NCI-H524 treated with DMSO at 0.1 percent for 48 hours (cell line): ENCODE data around the gene RAP2A.

Source experiments
- DNase-seq: peaks from one replicate; lab custom pipeline; 2025; lab: John Stamatoyannopoulos, UW

Gene RAP2A

GRCh38 chr13:97422118-97423054 is 11.6 kb upstream of the RAP2A start:
- no peak for DNase-seq

- no peak for DNase-seq
Observed at GRCh38 chr13:97423300-97424045, 10.5 kb upstream of the RAP2A start.

DNA sequence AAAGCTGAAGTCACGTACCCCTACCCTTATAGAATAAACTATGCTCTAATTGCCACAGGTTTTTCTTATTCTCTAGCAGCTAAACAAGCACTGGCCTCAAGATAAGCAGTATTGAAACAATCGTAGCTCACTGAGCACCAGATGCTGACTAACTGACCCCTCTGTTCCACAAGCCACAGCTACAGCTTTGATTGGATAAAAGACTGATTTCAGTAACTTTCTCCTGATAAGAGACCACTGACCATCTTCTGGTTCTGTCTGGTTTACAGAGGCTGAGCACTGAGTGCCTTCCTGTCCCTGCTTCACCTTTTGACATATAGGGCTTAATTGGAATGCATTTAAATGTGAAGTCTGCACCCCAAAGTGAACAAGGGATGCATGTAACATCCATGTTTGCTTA is 8.4 kb upstream of the RAP2A start:
- DNase-seq, result no peak

GRCh38 chr13:97426695-97427094 is 7.3 kb upstream of the RAP2A start:
- DNase-seq, result no peak

DNA sequence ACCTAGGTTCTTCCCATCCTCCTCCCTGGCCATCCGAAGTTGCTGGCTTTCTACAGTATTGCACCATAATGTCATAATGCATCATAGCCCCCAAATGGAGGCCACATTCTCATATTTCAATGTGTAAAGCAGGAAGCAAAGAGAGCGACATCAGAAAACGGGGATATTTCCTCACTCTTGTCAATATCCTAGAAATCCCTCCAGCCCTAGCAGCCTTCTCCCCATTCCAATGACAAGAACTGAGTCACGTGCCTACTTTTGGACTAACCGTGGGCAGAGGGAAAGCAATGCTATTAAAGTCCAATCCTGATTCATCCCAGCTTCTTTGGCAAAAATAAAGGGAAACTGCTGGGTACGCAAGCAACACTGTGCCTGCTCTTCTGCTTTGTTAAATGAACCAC is 4.3 kb upstream of the RAP2A start:
- DNase-seq, result peak; percentile 42

DNA sequence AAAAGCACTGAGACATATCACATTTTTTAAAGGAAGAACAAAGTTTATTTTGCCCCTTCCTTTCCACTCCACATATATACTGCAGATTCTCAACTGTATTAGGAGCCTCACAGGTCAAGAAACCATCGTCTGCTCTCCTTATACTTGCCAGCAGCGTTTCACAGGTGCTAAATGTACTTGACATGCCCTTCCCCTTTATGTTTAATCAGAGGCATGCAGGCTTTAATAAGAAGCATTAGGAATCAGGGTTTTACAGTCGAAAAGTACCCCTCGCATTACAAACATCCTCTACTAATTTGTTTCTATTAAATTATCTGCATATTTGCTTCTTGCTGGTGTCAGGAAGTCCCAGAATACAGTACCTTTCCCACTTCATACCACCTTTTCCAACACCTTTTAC is 3.7 kb upstream of the RAP2A start:
- no peak for DNase-seq

- no peak for DNase-seq
Observed at GRCh38 chr13:97431171-97431764, 2.7 kb upstream of the RAP2A start.

DNA sequence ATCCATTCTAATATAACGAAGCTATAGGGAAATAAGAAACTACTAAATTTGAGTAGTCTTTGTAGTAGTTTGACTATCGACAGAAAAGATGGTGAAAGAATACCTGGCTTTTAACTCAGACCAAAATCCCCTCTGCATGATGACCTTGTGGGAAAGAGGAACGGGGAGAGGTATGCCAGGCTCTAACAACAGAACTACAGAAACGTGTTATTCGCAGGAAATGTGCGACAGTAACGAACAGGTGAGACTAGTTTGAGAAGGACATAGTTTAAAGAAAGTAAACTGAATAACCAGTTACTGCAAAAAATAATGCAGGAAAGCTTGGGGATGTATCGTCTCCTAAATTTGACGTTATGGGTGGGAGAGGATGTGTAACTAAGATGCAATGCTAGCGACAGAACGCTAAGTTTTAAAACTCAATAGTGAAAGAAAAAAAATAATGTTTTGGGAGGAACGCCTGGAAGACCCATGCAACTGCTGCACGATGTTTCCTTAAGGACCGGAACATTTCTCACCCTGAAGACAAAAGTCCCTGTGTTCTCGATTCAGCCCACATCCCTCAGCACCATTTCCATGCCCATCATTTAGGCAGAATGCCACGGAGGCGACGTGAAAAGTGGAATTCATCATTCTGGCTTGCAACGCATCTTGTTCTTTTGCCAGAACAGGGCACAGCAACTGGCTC is 1.6 kb upstream of the RAP2A start:
- no peak for DNase-seq

DNA sequence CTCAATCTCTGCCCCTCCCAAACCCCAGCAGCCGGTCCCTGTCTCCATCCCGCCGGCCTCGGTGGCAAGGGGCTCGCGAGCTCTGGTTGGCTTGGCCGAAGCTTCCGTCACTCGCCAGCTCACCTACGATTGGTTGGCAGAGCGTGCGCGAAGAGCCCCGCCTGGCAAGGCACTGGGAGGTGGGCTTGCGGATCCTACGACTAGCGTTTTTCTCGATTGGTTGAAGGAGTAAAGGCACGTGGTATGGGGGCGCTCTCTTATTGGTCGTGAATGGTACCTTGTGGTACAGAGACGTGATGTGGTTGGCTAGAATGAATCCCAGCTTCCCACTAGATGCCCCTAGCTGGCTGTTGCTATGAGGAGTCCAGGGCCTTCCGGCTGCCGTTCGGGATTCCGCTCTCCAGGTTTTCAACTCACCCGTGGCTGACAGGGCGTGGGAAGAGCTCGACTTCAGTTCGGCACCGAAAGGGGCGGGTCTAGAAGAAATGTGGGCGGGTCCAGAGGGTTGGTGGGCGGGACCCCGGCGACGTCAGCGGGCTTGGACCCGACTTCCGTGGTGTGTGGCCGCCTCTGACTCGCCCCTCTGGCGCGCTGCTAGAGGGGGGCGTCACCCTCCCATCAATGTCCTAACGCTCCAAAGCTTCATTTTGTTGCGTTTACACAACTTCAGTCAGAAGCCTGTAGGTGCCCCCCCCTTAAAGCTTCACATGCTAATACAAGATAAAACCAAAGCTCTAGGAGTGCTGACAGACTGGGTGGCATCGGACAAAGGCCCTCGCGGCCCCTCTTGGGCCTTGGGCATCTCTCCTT is 847 bp upstream of the RAP2A start:
- DNase-seq, result peak; percentile 99

GRCh38 chr13:97434397-97435201 is 630 bp downstream of the RAP2A start:
- peak; percentile 13 for DNase-seq

DNA sequence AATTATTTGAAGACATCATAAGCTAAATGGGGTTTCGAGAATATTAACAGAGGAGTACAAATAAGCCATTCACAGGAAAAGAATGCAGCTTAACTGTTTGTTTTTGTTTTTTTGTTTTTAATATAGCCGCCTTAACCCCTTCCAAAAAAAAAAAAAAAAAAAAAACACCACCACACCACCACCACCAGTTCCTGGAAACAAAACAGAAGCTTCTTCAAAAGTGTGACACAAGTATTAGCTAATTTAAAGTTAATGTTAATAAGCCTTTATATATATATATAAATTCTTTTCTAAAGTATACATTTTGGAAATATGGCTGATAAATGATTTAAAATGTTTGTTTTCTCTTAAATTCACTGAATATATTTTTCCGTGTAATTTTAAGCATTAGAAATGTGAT is 1.4 kb downstream of the RAP2A start:
- DNase-seq, result no peak

DNA sequence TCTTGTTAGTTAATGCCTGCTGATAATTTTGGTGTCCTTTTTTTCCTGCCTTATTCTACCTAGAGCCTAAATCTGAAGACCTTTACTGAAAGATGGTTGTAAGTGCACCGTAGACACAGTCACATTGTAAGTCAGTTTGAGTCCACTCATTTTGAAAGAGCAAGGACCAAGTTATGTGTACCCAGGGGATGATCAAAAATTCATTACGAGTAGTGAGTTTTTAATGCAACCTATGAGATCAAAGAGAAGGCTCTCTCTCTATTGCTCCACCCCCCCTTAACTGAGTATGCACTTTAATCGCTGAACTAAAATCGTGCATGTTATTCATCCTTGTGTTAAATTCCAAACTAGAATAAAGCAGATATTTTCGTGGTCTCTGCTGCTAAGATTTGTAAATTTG is 1.8 kb downstream of the RAP2A start:
- DNase-seq, result no peak

GRCh38 chr13:97436845-97437244 is 2.9 kb downstream of the RAP2A start:
- no peak for DNase-seq

GRCh38 chr13:97437729-97438128 is 3.8 kb downstream of the RAP2A start:
- DNase-seq, result no peak

DNA sequence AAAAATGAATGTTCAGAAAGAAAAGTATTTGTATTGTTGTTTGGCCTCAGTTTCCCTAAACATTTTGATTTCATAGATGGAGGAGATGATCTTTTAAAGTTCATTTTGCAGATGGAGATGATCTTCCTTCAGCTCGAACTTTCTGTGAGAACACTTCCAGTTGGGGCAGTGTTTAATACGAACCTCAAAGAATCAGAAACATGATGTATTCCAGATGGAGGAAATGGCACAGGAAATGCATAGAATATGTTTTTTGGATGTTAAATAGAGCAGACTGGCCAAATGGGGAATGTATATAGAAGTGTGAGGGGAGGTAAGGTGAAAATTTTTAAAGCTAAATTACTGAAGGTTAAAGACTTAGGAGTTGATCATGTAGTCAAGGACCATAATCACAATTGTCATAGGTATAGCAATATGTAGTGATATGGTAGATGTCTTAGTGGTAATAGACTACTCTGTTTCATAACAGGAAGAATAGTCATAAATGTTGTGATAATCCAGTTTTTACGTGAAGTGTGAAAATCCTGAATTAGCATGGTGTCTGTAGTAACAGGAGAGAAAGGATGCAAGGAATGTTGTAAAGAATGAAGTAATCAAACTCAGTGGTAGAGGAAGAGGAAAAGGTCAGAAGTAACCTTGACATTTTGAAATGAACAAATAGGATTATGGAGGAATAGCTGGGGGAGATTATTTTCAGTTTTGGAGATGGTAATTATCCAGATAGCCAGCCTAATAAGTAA is 5.1 kb downstream of the RAP2A start:
- DNase-seq, result no peak

GRCh38 chr13:97440598-97441170 is 6.7 kb downstream of the RAP2A start:
- no peak for DNase-seq

DNA sequence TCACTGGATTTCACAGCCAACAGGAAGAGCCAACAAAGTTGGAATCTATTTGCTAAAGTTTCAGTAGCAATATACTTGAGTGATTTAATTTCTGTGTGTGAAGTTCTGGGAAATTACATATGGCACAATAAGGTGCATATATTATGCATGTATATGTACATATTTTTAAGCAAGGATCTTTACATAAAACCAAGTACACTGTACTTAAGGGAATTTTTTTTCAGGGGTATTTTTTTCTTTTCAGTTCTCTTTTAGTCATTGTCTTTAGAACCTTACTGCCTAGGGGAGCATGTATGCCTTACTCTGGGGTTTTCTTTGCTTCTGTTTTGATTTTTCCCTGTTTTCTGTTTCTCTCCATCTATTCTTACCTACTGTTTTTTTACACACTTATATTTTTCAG is 7.4 kb downstream of the RAP2A start:
- no peak for DNase-seq

DNA sequence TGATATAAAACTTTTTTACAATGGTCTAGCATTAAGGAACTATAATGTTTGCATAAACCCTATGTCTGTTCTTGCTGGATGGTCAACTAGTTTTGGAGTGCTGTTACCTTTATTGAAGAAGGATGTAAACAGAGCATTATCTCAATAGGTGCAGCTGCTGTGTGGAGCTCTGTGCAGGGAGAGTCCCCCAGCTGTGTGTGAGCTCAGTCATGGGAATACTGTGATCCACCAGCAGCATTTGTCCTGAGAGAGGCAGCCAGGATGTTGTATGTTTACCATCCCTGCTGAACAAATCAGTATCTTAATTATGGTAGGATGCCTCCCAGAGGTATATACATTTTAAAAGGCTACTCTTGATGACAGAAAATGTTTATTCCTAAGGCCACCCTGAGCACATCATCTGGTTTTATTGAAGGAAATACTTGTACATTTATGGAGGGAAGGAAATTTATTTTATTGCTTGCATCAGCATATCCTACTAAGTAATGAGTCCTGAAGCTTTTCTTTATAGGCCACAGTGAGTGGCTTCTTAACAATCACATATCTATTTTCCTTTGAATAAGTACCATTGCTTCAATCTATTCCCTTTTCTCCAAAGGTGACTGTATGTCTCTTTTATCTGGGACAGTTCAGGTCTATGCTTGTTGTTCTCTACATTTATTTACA is 11.7 kb downstream of the RAP2A start:
- no peak for DNase-seq

DNA sequence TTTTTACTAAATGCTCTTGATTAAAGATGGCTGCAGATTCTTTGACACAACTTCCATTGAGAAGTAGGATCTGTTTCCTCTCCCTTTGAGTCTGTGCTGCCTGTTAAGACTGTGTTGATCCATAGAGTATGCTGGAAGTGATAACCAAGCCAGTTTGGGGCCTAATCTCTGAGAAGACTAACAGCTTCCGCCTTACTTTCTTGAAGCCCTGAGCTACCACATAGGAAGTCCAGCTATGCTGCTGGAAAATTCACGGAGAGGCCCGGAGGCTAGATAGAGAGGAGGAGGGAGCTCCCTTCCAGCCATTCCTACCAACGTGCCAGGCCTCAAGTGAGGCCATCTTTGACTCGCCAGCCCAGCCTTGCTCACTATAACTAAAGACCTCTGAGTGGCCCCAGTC is 12.5 kb downstream of the RAP2A start:
- no peak for DNase-seq
